DOHH2 (cell line): ENCODE measurements around the gene FLII.
"Not testable (repeated sequence)": the region's sequence is repeated elsewhere in the genome, so short reads cannot be mapped to it uniquely, and the experiment has no call there.

ENCODE experiments used
- H3F3A ChIP-seq: fragments of 200-600 bp; sonication (generic), shearing (Covaris generic); 2 replicates; pipeline ENCODE4 v1.6.0; 2016; ENCODE audit warnings: antibody characterized with exemption, mild to moderate bottlenecking; ENCODE audit not compliant: control insufficient read depth, insufficient read depth
- H3K27ac ChIP-seq: fragments of 200-600 bp; sonication (generic); 2 replicates; pipeline ENCODE4 v1.5.1; 2014; ENCODE audit warnings: low read depth, mild to moderate bottlenecking, low read length, moderate library complexity
- H3K27me3 ChIP-seq: fragments of 200-600 bp; sonication (generic); 2 replicates; pipeline ENCODE4 v1.6.1; 2014; ENCODE audit warnings: mild to moderate bottlenecking, low read length, mixed read lengths; ENCODE audit not compliant: control insufficient read depth
- H3K36me3 ChIP-seq: fragments of 200-600 bp; sonication (generic); 2 replicates; pipeline ENCODE4 v1.6.1; 2014; ENCODE audit warnings: mild to moderate bottlenecking, low read length, moderate library complexity, mixed read lengths; ENCODE audit not compliant: control insufficient read depth
- H3K4me1 ChIP-seq: fragments of 200-600 bp; sonication (generic); 2 replicates; pipeline ENCODE4 v1.6.1; 2014; ENCODE audit warnings: mild to moderate bottlenecking, low read length, mixed read lengths; ENCODE audit not compliant: control insufficient read depth
- H3K4me2 ChIP-seq: fragments of 200-600 bp; sonication (generic); 2 replicates; pipeline ENCODE4 v1.6.0; 2014; ENCODE audit warnings: mild to moderate bottlenecking, low read length, moderate library complexity
- H3K4me3 ChIP-seq: fragments of 200-600 bp; sonication (generic); 2 replicates; pipeline ENCODE4 v1.5.1; 2014; ENCODE audit warnings: mild to moderate bottlenecking, low read length, mixed read lengths
- H3K79me2 ChIP-seq: fragments of 200-600 bp; sonication (generic); 2 replicates; pipeline ENCODE4 v1.6.1; 2014; ENCODE audit warnings: mild to moderate bottlenecking, low read length, mixed read lengths; ENCODE audit not compliant: control insufficient read depth
- H3K9me2 ChIP-seq: fragments of 200-600 bp; sonication (generic); replicated peaks from 2 replicates; pipeline ENCODE4 v1.6.1; 2014; ENCODE audit warnings: mild to moderate bottlenecking, low read length, mixed read lengths; ENCODE audit not compliant: control insufficient read depth
- H3K9me3 ChIP-seq: fragments of 200-600 bp; sonication (generic); 2 replicates; pipeline ENCODE4 v1.6.1; 2014; ENCODE audit warnings: antibody characterized with exemption, low read length, mixed read lengths; ENCODE audit not compliant: control insufficient read depth, insufficient read depth
- H4K20me1 ChIP-seq: fragments of 200-600 bp; sonication (generic); 2 replicates; pipeline ENCODE4 v1.6.0; 2014; ENCODE audit warnings: low read depth, mild to moderate bottlenecking, antibody characterized with exemption, low read length, moderate library complexity; ENCODE audit not compliant: control insufficient read depth, insufficient read depth
- EZH2phosphoT487 ChIP-seq: fragments of 200-600 bp; sonication (generic); IDR thresholded peaks from 2 replicates; pipeline ENCODE4 v1.6.1; 2017; ENCODE audit warnings: borderline replicate concordance, mild to moderate bottlenecking, antibody characterized with exemption, low read length, moderate library complexity, mixed read lengths
- TF ChIP-seq, protein P1 (sequence below): fragments of 200-600 bp; sonication (generic); IDR thresholded peaks from one replicate; pipeline ENCODE4 v1.5.1; 2014; ENCODE audit warnings: antibody characterized with exemption, mild to moderate bottlenecking, low read depth, low read length; ENCODE audit not compliant: poor library complexity, severe bottlenecking

FLII gene

GRCh38 chr17:18224053-18224386 is 34.5 kb downstream of the FLII start:
- H3K9me2 ChIP-seq = no peaks in the 10 kb centered on the region
- H3K36me3 ChIP-seq = no peaks in the 10 kb centered on the region
- H3K4me1 ChIP-seq = peaks cover 14% of the 10 kb centered on the region
- TF ChIP-seq EZH2phosphoT487 = no peak
- TF ChIP-seq, protein P1, sequence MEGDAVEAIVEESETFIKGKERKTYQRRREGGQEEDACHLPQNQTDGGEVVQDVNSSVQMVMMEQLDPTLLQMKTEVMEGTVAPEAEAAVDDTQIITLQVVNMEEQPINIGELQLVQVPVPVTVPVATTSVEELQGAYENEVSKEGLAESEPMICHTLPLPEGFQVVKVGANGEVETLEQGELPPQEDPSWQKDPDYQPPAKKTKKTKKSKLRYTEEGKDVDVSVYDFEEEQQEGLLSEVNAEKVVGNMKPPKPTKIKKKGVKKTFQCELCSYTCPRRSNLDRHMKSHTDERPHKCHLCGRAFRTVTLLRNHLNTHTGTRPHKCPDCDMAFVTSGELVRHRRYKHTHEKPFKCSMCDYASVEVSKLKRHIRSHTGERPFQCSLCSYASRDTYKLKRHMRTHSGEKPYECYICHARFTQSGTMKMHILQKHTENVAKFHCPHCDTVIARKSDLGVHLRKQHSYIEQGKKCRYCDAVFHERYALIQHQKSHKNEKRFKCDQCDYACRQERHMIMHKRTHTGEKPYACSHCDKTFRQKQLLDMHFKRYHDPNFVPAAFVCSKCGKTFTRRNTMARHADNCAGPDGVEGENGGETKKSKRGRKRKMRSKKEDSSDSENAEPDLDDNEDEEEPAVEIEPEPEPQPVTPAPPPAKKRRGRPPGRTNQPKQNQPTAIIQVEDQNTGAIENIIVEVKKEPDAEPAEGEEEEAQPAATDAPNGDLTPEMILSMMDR = no peak
- no peaks in the 10 kb centered on the region for H3K27me3 ChIP-seq
- no peak overlapping the region for H3K27ac ChIP-seq
- H3F3A ChIP-seq = no peaks in the 10 kb centered on the region
- H3K4me2 ChIP-seq = no peak overlapping the region
- peaks cover 8% of the 10 kb centered on the region for H3K79me2 ChIP-seq
- H4K20me1 ChIP-seq = no peaks in the 10 kb centered on the region
- no peak overlapping the region for H3K4me3 ChIP-seq
- H3K9me3 ChIP-seq = no peaks in the 10 kb centered on the region

GRCh38 chr17:18218756-18219415 is 39.7 kb downstream of the FLII start:
- Histone ChIP-seq H3K36me3 (no peaks in the 10 kb centered on the region), H3K79me2 (no peaks in the 10 kb centered on the region), H3F3A (peaks cover 3% of the 10 kb centered on the region; the same call in 1 of the 2 replicates), H3K9me3 (no peaks in the 10 kb centered on the region), H3K27me3 (no peaks in the 10 kb centered on the region), H3K4me3 (no peak overlapping the region), H3K4me1 (no peaks in the 10 kb centered on the region), H4K20me1 (no peaks in the 10 kb centered on the region), H3K27ac (no peak overlapping the region), H3K9me2 (no peaks in the 10 kb centered on the region), H3K4me2 (no peak overlapping the region)
- no peak for TF ChIP-seq EZH2phosphoT487
- TF ChIP-seq, protein P1 = no peak

DNA sequence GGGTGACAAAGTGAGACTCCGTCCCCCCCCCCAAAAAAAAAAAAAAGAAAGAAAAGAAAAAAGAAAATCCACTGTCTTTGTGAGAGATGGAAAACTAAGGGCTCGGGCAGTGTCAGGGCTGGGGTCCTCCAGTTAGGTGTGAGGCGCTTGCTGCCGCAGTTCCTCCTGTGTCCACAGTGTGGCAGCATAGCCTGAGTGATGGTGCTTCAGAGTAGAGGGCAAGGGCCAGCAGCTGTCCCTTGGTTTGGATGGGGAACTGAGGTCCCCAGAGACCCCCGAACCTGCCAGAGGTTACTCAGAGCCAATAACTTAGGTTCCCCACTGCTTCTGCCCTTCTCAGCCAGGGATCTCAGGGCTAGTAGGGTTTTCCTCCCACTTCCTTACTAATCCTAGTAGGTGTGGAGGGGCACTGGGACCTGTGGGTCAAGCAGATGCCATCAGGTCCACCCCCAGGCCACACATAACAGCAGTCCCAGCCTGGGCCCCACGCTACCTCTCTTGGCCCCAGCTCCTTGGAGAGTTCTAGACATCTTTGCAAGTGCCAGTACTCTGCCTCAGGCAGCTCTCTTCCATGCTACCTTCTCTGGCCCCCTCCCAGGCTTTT is 41.0 kb downstream of the FLII start:
- Histone ChIP-seq H4K20me1 (no peaks in the 10 kb centered on the region), H3K36me3 (no peaks in the 10 kb centered on the region), H3K27me3 (no peaks in the 10 kb centered on the region), H3K4me1 (no peaks in the 10 kb centered on the region), H3K4me3 (no peak overlapping the region), H3F3A (peaks cover 3% of the 10 kb centered on the region; the same call in 1 of the 2 replicates), H3K4me2 (no peak overlapping the region), H3K9me3 (no peaks in the 10 kb centered on the region), H3K9me2 (no peaks in the 10 kb centered on the region), H3K27ac (no peak overlapping the region), H3K79me2 (no peaks in the 10 kb centered on the region)
- no peak for TF ChIP-seq EZH2phosphoT487
- TF ChIP-seq, protein P1 = peak; percentile 85

DNA sequence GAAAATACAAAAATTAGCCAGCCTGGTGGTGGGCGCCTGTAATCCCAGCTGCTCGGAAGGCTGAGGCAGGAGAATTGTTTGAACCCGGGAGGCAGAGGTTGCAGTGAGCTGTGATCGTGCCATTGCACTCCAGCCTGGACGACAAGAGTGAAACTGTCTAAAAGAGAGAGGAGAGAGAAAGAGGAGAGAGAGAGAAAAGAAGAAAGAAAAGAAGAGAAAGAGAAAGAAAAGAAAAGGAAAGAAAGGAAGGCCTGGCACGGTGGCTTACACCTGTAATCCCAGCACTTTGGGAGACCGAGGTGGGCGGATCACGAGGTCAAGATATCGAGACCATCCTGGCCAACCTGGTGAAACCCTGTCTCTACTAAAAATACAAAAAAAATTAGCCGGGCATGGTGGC is 41.6 kb downstream of the FLII start:
- H3K9me3 ChIP-seq, H3K4me1 ChIP-seq, H3K4me2 ChIP-seq, H3K79me2 ChIP-seq, H3K4me3 ChIP-seq, H3K27ac ChIP-seq, H3K36me3 ChIP-seq, H3K27me3 ChIP-seq, H3K9me2 ChIP-seq, H4K20me1 ChIP-seq, H3F3A ChIP-seq: not testable (repeated sequence)
